Ovary (tissue), 3 donors: ENCODE data around the gene GRIK3.

Experiments used
- CTCF ChIP-seq, 3 donors: fragments of 450-650 bp in 2 of 3; fragments of 200-600 bp in 1 of 3; IDR thresholded peaks; one replicate each; pipeline versions ENCODE4 v1.5.1 to v1.8.0; 2016 to 2022; ENCODE audit warnings: antibody characterized with exemption in 3 of 3, mild to moderate bottlenecking in 1 of 3
- EP300 ChIP-seq: sonication (generic); formaldehyde crosslinking; IDR thresholded peaks from one replicate; pipeline ENCODE4 v1.6.1; 2017; ENCODE audit warnings: antibody characterized with exemption
- donor health status: DM: no; HTN: no; CAD: no.

GRCh38 chr1:36829961-36830360, 204.4 kb downstream of the GRIK3 start:
- no peak for TF ChIP-seq EP300
- TF ChIP-seq CTCF (IDR thresholded peaks at IDR 0.05): no peak
